Medulla oblongata (tissue), 1 donor: Measurements from ENCODE around the gene HSD17B8.

Source experiments
- DNase-seq: peaks from one replicate; pipeline ENCODE4 v3.0.0-alpha.2; 2015; ENCODE audit errors: extremely low spot score

Gene HSD17B8

DNA sequence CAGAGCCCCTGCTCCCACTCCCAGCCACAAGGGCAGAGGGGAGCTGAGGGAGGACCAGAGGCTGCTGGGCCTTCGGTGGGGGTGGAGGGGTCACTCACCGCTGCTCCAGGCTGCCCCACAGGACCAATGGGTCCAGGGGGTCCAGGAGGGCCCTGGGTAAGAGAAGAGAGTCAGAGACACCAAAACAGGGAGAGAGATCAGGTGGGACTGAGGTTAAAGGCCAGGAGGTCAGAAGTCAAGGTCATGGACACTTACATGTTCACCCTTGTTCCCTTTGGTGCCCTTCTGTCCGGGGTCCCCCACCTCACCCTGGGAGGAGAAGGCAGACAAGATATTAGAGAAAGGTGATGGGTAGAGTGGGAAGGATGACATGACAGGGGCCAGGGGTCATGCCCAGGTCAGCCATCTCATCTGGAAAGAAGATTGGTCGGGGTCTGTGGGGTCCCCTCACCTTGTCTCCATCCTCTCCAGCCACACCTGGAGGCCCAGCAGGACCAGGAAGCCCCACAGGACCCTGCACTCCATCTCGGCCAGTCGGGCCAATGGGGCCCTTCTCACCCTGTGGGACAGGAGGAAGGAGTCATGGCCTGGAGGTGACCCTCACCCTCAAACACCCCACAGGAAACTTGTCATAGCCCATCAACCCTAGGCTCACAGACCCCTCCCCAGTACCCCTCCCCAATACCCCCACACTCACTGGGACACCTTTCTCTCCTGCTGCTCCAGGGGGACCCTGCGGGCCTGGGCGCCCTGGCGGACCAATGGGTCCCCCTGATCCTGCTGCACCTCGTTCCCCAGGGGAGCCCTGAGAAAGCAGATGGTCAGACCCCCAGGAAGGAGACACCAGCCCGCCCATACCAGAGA, 33.2 kb upstream of the HSD17B8 start:
- no peak for DNase-seq

DNA sequence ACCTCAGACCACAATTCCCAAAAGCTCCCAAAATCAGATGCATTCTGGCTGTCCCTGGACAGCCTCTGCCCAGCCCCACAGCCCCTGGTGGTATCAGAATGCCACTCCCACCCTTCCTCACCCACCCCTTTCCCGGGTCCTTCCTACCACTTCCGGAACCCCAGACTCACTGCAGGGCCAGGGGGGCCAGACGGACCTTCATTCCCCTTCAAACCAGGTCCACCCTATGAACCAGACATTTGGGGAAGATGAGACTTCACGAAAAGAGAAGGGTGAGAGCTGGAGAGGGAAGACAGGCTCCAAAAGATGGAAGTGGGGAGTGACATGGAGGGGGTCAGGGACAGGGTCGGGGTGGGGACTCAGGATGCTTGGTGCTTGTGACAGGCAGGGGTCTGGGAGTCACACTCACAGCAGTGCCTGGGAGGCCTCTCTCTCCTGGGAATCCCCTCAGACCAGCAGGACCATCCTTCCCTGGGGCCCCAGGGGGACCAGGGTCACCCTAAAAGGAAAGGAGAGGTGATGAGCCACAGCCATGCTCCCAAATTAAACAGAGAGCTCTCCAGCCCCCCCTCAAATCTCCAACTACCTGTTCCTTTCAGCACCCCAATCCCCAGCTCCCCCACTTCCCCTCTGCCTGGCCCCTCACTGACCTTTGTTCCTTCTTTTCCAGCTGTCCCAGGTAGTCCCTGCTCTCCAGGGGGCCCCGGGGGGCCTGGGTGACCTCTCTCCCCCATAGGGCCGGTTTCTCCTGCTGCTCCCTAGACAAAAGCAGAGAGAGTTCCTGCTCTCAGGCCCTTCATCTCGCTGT, 32.4 kb upstream of the HSD17B8 start:
- no peak for DNase-seq

DNA sequence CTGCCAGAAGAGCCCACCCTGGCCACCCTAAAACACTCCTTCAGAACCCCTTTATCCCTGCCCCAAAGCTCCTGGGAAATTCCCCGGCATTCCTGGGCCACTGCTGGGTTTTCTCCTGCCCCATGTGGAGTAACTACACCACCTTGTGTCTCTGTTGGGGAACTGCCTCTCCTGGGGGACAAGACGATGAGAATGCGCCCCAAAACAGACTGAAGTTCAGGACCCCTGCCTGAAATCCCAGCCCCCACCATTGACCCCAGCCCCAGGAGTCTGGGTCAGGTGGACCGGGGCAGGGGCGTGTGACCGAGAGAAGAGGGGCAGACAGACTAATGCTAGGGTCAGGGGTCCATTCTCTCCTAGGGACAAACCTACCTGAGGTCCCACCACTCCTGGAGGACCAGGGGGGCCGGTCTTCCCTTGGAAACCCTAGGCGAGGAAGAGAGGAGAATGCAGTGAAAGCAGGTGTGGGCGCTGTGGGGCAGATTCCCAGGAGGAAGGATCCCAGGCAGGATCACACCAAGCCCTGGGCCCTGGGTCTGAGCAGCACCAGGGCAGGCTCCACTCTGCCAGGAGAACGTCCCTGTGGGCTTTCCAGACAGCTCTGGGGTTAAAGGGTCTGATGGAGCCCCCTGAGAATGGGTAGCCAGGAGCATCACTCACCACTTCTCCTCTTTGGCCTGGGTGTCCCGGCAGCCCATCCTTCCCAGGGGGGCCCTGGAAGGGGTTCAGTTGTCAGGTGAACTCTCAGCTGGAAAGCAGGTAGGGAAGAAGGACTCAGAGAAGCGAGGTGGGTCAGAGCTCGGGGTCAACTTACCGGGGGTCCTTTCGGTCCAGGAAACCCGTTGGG, 31.5 kb upstream of the HSD17B8 start:
- DNase-seq: no peak

DNA sequence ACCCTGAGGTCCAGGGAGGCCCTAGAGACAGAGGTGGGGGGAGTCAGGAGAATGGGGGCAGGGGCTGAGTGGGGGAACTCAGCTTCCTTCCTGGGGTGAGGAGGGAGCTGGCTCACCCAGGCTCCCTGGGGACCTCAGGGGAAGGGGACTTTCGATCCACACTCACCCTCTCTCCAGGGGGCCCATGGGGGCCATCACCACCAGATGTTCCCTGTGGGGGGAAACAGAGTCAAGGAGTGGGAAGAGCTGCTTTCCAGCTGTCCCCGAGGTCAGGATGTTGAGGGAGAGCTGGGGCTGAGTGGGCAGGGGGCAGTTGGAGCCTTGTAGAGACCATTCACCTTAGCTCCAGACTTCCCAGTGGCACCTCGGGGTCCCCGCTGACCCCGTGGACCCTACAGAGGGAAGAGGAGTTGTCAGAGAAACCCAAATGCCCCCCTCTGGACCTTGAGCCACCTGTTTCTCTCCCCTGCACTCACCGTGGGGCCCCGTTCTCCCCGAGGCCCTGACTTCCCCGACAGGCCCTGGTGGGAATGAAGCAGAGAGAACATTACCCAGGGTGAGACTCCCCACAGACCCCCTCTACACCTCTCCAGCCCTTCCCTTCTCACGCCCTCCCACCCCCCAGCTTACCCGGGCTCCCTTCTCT, 30.8 kb upstream of the HSD17B8 start:
- DNase-seq: no peak

DNA sequence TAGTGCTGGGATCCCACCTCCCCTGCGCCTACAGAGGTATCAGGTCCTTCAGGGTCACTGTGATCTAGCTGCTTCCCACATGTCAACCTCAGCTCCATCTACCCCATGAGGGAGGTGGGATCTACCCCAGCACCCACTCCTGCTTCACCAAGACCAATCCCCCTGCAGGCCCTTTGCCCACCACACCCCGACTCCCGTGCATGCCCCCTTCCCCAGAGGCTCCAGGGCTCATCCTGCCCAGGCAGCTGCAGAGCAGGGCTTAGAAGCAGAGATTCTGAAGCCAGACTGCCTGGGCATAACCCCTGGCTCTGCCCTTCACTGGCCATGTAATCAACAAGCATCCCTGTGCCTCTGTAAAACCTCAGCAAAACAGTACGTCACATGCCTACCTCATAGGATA, 29.7 kb upstream of the HSD17B8 start:
- no peak for DNase-seq

DNA sequence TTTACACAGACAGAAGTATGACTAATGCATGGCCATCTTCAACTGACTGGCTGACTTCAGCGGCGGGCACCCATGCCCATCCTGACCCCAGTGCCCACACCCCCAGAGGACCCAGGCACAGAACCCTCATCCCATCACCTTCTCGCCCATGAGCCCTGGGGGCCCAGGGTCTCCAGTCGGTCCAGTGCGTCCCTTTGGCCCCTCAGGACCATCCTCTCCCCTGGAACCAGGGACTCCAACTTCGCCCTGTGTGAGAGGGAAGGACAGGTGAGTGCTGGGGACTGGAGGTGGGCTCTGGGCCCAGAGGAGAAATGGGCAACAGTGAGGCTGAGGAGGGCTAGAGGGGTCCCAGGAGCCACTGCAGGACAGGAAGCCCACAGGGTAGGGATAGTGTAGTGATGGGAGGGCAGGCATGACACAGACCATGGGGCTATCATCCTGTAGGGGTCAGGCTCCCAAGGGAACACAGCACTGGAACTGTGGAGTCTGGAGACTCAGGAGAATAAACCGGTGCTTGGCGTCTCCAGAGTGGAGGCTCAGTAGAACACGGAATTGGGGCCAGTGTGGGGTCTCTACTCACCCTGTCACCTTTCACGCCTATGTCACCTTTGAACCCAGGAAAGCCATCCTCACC, 28.9 kb upstream of the HSD17B8 start:
- no peak for DNase-seq

DNA sequence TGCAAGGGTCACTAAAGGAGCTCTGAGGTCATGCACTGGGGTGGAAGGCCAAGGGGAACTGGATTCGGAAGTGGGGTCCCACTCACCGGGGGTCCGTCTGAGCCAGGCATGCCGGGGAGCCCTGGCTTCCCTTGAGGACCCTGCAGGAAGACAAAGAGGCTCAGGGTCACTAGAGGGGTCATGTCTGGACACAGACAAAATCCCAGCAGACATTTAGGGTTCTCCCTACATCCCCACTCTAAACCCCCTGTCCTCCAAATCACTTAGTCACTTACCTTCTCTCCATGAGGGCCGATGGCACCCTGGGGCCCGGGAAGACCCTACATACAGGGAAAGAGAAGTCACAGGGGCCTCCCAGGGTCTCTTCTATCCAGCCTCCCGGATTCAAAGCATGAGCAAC, 27.5 kb upstream of the HSD17B8 start:
- no peak for DNase-seq

DNA sequence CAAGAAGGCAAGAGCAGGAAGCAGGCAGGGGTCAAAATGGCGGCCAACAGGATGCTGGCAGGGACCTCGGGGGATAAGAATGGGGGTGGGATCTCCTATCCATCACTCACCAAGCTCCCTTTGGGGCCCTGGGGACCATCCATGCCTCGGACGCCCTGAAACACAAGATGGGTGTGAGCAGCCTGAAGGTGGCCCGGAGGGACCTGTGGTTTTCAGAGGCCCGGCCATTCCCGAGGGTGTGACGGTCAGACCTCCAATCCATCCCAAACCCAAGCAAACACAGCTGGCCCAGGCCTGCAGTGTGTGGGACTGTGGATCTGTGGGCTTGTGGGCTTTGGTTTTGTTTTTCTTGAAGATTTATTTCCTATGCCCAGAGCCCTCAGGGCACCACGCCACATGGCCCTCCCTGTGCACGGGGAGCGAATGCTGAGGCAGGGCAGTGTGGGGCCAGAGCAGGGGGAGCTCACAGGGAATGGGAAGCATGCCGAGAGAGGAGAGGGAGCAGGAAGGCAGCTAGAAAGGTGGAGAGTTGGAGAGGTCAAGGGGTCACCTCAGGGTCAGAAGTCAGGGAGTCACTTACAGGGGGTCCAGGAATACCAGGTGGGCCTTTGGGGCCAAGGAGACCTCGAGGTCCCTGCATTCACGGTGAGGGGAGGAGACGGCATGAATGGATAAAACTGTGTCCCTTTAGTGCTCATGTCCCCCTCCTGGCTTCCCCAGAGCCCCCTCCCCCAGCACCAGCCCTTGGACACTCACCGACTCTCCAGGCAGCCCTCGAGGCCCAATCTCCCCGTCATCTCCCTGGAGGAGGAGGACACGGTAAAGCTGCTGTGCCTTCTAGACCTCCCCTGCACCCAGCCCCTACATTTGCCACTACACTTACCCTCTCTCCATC, 26.7 kb upstream of the HSD17B8 start:
- DNase-seq: no peak

DNA sequence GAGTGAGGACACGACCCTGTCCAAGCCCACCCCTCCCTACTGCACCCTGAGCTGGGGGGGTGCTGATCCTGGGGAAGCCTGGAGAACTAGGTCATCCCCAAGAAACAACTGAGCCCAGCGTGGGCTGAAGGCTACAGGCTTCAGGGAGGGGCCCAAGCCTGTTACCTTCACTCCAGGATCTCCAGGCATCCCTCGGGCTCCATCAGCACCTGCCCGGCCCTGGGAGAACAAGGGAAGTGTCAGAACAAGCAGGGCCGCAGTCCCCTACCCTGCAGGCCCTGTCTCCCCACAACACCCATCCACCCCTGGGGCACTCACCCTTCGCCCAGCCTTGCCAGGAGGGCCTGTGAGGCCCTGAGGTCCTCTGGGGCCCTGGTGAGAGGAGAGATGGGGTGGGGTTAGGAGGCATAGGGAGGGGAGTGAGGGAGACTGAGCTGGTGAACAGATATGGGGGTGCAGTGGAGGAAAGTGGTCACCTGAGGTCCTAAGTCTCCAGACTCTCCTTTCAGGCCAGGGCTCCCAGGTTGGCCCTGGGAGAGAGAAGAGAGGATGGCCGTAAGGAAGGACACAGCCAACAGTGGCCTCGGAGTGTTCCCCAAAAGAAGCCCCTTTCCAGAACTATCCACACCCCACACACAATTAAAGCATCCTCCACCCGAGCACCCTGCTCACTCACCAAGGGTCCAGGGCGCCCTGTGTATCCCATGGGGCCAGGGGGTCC, 25.5 kb upstream of the HSD17B8 start:
- DNase-seq: no peak

DNA sequence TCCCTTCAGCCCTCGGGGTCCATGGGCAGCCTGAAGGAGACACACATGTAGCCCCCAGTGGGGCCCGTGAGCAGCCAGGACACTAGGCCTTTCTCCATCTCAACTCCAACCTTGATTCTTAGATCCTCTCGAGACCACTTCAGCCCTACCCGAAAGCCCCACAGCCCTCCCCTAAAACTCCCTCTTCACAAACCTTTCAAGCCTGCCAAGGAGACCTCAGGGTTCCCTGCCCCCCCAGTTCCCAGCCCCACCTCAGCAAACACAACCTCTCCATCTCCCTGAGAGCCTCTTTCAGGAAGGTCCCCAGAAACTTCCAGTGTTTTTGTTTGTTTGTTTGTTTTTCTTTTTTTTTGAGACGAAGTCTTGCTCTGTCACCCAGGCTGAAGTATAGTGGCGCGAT, 23.3 kb upstream of the HSD17B8 start:
- DNase-seq: no peak

DNA sequence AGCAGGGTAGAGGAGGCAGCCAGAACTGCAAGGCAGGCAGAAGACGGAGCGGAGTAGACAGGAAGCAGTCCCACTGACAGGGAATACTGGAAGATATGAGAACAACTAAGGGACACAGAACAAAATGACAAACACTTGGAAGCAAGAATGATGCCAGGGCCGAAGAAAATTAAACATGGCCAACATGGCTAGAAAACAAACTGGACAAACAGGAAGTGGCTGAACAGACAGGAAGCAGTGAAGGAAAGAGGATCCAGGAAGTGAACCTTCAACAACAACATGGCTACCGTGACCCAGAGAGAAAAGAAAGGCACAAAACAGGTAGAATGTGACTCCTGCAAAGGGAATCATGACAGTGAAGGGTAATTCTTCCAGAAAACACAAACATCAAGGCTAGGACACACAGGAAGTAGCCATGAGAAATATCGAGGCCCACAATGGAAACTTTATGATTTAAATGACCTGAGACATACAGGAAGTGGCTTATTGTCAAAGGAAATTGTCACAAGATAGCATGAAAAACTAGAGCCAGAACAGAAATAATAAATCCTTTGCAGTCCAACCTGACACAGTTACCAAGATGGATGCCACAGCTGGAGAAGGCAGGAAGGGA, 21.3 kb upstream of the HSD17B8 start:
- no peak for DNase-seq

DNA sequence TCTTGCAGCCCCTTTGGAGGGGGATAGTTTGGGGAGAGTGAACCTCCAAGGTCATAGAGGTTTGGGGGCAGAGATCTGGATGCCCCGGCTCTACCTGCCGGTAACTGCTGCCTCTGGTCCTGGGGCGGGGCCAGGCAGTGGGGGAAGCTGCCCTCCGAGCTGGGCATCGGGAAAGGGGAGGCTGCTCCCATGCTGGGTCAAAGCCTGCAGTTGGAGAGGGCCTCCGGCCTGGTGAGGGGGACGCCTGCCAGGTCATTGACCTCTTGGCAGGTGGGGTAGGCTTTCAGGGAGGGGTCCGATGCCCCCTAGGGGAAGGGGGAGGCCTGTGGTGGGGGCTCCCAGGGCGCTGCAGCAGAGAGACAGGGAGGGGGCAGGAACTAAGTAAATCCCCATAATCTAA, 19.3 kb upstream of the HSD17B8 start:
- DNase-seq: no peak

DNA sequence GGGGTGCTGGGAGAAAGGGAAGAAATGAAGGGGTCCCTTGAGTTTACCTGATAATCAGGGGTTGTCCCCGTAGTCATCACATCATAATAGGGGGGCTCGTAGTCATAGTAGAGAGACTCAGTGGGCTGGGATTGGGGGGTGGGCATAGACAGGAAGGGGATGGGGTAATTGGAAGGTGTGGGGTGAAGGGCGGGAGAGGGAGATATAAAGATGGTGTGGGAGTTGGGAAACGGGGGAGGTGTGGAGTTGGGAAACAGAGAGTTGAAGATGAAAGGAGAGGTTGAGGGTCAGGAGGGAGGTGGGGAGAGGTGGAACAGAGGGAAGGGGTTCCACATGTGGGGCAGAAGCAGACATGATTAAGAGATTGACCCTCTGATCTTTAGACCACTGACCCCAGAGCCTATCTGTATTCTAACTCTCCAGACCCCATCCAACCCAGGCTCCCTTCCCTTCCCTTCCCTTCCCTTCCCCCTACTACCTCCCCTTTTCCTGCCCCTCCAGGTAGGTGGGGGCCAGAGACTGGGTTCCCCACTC, 18.7 kb upstream of the HSD17B8 start:
- DNase-seq: no peak

DNA sequence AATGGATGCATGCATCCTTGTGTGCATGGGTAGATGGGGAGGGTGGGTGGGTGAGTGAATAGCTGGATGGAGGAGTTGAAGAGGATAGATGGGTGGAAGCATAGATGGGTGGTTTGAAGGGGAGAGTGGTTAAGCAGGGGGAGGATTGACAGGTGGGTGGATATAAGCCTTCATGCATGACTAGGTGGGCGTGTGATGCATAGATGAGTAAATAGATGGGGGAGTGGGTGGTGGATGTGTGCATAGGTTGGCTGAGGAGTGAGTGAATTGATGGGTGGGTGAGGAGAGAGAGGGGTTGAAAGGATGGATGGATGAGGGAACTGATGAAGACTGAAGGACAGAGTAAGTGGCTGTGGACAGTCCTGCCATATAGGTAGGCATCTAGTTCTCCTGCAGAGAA, 16.6 kb upstream of the HSD17B8 start:
- DNase-seq: no peak

DNA sequence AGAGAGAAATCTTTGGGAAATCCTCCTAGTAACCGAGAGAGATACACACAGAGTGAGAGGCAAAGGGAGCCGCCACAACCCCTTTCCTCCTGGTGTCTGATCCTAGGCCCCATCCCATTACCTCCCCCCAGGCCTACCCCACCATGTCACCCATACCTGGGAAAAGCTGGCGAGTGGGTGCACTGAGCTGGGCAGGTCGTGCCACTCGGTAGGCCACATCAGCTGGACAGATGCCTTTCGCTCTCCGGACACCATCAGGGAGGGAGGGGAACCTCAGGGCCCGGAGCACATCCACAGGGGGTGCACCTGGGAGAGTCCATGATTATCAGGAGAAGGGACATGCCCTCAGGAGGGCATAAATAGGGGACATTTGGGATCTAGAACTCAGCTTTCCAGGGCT, 15.3 kb upstream of the HSD17B8 start:
- DNase-seq: no peak

DNA sequence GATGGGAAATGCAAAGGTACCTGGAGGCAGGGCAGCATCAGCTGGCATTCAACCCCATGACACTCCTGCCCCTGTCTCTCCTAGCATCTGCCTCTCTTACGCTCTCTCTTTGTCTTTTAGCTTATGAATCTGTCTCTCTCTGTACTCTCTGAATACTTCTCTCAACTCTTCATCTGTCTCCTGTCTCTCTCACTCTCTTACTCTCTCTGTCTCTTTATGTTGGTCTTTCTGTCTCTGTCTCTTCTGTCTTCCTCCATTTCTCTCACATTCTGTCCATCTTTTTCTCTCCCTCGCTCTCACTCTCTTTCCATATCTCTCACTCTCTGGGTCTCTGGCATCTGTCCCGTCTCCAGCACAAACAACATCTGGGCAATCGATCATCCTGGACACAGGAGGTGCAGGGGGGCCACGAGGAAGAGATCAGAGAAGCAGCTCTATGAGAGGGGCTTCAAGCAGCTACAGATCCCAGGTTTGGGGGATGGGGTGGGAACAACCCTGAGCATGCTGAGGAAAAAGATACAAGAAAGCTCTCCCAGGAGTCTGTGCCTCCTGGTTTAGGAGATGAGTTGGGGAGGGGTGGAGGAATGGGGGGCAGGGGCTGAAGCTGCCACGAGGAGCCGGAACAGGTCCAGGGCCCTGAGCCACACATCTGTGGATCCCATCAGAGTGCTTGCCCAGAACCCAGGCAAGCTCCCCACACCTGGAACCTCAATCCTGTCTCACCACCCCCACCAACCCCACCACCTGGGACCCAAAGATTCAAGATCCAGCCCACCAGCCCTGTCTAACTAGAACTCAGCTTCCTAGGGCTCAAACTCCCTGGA, 14.6 kb upstream of the HSD17B8 start:
- no peak for DNase-seq

DNA sequence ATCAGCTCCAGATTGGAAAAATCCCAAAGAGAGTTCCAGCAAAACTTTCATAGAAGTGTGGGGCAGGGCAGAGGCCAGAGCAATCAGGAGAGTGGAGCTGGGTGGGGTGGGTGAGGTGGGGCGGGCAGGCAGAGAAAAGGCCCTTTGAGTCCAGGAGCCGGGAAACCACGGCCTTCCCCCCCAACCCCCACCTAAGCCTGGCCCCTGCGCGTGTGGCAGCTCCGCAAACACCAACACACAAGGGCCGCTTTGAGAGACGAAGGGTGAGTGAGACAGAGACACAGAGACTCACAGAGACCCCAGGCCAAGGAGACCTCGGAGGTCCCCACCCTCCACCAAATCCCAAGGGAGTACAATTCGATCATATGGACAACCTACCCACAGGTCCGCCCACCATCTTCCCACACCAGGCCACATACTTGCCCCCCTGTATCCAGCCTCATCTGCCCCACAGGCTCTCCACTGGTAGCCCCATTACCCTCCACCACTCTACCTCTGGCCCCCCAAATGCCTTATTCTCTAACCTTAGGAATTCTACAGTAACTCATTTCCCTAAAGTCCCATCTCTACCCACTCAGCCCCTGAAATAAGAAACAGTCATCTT, 13.8 kb upstream of the HSD17B8 start:
- no peak for DNase-seq
